ENCODE results near the gene MRPS18A. TPM values are rescaled to one million over a fixed set of nuclear protein-coding genes. Genes with fewer than 3 reads are reported as not detected.

Gene MRPS18A
- total and polyA plus RNA-seq, 2 of the 13 experiments (the other 11 are each of a cell fraction or from before 2014, with no cell fraction given): 87.8 to 89.1 TPM

DNA sequence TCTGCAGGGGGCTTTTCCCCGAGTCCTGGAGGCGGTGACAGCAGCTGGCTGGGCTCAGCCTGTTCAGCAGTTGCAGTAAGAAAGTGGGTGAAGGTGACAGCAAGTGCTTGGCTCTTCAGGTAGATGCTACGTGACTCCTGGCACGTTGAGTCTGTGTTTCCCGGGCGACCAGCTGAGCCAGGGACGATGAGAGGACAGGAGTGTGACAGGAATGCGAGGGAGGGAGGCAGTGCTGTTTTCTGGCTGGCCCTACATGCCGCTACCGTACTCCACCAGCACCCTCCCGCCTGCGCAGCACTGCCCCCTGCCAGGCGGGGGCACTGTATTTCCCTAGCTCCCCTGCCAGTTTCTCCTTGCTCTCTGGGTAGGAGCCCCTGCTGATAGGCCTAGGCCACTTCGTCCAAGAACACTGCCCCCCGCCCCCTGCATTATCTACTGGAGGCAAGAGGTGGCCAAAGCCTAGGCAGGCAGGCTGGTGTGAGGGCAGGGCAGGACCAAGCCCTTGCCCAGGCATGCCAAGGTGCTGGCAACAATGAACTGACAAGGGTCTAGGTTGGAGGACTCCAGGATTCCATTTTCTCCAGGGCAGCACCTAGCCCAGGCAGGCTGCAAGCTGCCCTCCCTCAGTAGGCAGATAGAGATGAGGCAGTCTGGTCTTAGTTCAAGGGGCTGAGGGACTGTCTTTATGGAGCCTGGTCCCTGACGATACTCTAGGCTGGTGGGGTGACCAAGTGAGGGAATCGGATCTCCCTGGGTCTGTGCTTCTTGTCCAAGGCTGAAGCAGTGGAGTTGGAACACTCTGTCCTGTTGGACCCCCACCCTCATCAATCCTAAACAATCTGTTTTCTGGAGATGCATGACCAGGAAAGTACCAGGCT lies 19.2 kb downstream of the MRPS18A start (continued):
- TF ChIP-seq, protein P1, sequence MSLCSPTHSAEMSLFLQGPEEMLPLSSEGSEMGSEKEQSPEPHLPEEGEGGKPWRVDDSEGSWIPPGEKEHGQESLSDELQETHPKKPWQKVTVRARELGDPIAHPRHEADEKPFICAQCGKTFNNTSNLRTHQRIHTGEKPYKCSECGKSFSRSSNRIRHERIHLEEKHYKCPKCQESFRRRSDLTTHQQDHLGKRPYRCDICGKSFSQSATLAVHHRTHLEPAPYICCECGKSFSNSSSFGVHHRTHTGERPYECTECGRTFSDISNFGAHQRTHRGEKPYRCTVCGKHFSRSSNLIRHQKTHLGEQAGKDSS (CRISPR knock-in tag; IDR thresholded peaks at IDR 0.05; ENCODE audit: borderline replicate concordance, low read depth): peak; percentile 83; the same call in 1 of the 2 replicates
- TF ChIP-seq SIN3B (IDR thresholded peaks at IDR 0.05; ENCODE audit: low read length): no peak; the same call in 1 of the 2 replicates
- TF ChIP-seq NCOA2 (CRISPR knock-in tag; IDR thresholded peaks at IDR 0.05): no peak
- TF ChIP-seq, protein P2, sequence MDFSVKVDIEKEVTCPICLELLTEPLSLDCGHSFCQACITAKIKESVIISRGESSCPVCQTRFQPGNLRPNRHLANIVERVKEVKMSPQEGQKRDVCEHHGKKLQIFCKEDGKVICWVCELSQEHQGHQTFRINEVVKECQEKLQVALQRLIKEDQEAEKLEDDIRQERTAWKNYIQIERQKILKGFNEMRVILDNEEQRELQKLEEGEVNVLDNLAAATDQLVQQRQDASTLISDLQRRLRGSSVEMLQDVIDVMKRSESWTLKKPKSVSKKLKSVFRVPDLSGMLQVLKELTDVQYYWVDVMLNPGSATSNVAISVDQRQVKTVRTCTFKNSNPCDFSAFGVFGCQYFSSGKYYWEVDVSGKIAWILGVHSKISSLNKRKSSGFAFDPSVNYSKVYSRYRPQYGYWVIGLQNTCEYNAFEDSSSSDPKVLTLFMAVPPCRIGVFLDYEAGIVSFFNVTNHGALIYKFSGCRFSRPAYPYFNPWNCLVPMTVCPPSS (IDR thresholded peaks at IDR 0.05): no peak
- no peak for TF ChIP-seq NFATC3 (CRISPR knock-in tag; IDR thresholded peaks at IDR 0.05)
- TF ChIP-seq, protein P3, sequence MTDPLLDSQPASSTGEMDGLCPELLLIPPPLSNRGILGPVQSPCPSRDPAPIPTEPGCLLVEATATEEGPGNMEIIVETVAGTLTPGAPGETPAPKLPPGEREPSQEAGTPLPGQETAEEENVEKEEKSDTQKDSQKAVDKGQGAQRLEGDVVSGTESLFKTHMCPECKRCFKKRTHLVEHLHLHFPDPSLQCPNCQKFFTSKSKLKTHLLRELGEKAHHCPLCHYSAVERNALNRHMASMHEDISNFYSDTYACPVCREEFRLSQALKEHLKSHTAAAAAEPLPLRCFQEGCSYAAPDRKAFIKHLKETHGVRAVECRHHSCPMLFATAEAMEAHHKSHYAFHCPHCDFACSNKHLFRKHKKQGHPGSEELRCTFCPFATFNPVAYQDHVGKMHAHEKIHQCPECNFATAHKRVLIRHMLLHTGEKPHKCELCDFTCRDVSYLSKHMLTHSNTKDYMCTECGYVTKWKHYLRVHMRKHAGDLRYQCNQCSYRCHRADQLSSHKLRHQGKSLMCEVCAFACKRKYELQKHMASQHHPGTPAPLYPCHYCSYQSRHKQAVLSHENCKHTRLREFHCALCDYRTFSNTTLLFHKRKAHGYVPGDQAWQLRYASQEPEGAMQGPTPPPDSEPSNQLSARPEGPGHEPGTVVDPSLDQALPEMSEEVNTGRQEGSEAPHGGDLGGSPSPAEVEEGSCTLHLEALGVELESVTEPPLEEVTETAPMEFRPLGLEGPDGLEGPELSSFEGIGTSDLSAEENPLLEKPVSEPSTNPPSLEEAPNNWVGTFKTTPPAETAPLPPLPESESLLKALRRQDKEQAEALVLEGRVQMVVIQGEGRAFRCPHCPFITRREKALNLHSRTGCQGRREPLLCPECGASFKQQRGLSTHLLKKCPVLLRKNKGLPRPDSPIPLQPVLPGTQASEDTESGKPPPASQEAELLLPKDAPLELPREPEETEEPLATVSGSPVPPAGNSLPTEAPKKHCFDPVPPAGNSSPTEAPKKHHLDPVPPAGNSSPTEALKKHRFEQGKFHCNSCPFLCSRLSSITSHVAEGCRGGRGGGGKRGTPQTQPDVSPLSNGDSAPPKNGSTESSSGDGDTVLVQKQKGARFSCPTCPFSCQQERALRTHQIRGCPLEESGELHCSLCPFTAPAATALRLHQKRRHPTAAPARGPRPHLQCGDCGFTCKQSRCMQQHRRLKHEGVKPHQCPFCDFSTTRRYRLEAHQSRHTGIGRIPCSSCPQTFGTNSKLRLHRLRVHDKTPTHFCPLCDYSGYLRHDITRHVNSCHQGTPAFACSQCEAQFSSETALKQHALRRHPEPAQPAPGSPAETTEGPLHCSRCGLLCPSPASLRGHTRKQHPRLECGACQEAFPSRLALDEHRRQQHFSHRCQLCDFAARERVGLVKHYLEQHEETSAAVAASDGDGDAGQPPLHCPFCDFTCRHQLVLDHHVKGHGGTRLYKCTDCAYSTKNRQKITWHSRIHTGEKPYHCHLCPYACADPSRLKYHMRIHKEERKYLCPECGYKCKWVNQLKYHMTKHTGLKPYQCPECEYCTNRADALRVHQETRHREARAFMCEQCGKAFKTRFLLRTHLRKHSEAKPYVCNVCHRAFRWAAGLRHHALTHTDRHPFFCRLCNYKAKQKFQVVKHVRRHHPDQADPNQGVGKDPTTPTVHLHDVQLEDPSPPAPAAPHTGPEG (CRISPR knock-in tag; IDR thresholded peaks at IDR 0.05): no peak
- TF ChIP-seq JUNB (CRISPR knock-in tag; IDR thresholded peaks at IDR 0.05; ENCODE audit: borderline replicate concordance): no peak; the same call in 1 of the 2 replicates
- TF ChIP-seq ZNF878 (CRISPR knock-in tag; IDR thresholded peaks at IDR 0.05): no peak
- TF ChIP-seq, protein P4, sequence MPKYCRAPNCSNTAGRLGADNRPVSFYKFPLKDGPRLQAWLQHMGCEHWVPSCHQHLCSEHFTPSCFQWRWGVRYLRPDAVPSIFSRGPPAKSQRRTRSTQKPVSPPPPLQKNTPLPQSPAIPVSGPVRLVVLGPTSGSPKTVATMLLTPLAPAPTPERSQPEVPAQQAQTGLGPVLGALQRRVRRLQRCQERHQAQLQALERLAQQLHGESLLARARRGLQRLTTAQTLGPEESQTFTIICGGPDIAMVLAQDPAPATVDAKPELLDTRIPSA (CRISPR knock-in tag; IDR thresholded peaks at IDR 0.05; ENCODE audit: borderline replicate concordance): peak; percentile 83; the same call in 1 of the 2 replicates
- TF ChIP-seq HOXA7 (CRISPR knock-in tag; IDR thresholded peaks at IDR 0.05): no peak
- peak; percentile 80; the same call in 1 of the 2 replicates for TF ChIP-seq HDAC1 (CRISPR knock-in tag; IDR thresholded peaks at IDR 0.05)
- TF ChIP-seq KAT7 (CRISPR knock-in tag; IDR thresholded peaks at IDR 0.05; ENCODE audit: borderline replicate concordance): no peak
- TF ChIP-seq SCMH1 (CRISPR knock-in tag; IDR thresholded peaks at IDR 0.05; ENCODE audit: borderline replicate concordance): no peak
- TF ChIP-seq ZNF432 (CRISPR knock-in tag; IDR thresholded peaks at IDR 0.05; ENCODE audit: borderline replicate concordance): no peak
- TF ChIP-seq, protein P5, sequence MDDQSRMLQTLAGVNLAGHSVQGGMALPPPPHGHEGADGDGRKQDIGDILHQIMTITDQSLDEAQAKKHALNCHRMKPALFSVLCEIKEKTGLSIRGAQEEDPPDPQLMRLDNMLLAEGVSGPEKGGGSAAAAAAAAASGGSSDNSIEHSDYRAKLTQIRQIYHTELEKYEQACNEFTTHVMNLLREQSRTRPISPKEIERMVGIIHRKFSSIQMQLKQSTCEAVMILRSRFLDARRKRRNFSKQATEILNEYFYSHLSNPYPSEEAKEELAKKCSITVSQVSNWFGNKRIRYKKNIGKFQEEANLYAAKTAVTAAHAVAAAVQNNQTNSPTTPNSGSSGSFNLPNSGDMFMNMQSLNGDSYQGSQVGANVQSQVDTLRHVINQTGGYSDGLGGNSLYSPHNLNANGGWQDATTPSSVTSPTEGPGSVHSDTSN (CRISPR knock-in tag; IDR thresholded peaks at IDR 0.05; ENCODE audit: borderline replicate concordance): no peak
- TF ChIP-seq, protein P6, sequence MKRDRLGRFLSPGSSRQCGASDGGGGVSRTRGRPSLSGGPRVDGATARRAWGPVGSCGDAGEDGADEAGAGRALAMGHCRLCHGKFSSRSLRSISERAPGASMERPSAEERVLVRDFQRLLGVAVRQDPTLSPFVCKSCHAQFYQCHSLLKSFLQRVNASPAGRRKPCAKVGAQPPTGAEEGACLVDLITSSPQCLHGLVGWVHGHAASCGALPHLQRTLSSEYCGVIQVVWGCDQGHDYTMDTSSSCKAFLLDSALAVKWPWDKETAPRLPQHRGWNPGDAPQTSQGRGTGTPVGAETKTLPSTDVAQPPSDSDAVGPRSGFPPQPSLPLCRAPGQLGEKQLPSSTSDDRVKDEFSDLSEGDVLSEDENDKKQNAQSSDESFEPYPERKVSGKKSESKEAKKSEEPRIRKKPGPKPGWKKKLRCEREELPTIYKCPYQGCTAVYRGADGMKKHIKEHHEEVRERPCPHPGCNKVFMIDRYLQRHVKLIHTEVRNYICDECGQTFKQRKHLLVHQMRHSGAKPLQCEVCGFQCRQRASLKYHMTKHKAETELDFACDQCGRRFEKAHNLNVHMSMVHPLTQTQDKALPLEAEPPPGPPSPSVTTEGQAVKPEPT (CRISPR knock-in tag; IDR thresholded peaks at IDR 0.05; ENCODE audit: low read depth): no peak

Data from HepG2 (cell line).